HEK293T (cell line): ENCODE data around the gene CMTM5.
"Not testable (repeated sequence)": the region's sequence is repeated elsewhere in the genome, so short reads cannot be mapped to it uniquely, and the experiment has no call there.

Experiments used
- CTCF ChIA-PET: fragments of 350-600 bp; formaldehyde crosslinking; extraction: SDS; loops from one replicate; lab custom pipeline; 2021; ENCODE audit warnings: antibody characterized with exemption, inconsistent platforms; lab: Yijun Ruan, JAX
- POLR2A ChIA-PET: fragments of 350-600 bp; formaldehyde crosslinking; extraction: SDS; loops from one replicate; lab custom pipeline; 2020; ENCODE audit warnings: antibody characterized with exemption, inconsistent platforms; lab: Yijun Ruan, JAX
- DNase-seq: peaks from one replicate; pipeline ENCODE4 v3.0.0; 2012; ENCODE audit warnings: mixed read lengths; ENCODE audit errors: extremely low spot score
- ARNT ChIP-seq: fragments of 450-650 bp; IDR thresholded peaks from 2 replicates; pipeline ENCODE4 v1.6.1; 2017; ENCODE audit warnings: mild to moderate bottlenecking
- BHLHE40 ChIP-seq: fragments of 450-650 bp; IDR thresholded peaks from 2 replicates; pipeline ENCODE4 v1.6.1; 2016; ENCODE audit warnings: mild to moderate bottlenecking, moderate library complexity, borderline replicate concordance
- CTBP1 ChIP-seq: fragments of 450-650 bp; IDR thresholded peaks from 2 replicates; pipeline ENCODE4 v1.6.1; 2016; ENCODE audit warnings: borderline replicate concordance
- ELF4 ChIP-seq: fragments of 450-650 bp; IDR thresholded peaks from 2 replicates; pipeline ENCODE4 v1.6.1; 2017; ENCODE audit warnings: antibody characterized with exemption
- FOXA1 ChIP-seq: fragments of 450-650 bp; IDR thresholded peaks from 2 replicates; pipeline ENCODE4 v1.6.1; 2016; ENCODE audit warnings: mild to moderate bottlenecking
- FOXK2 ChIP-seq: fragments of 450-650 bp; IDR thresholded peaks from 2 replicates; pipeline ENCODE4 v1.6.1; 2016; ENCODE audit warnings: mild to moderate bottlenecking
- FOXM1 ChIP-seq: fragments of 450-650 bp; IDR thresholded peaks from 2 replicates; pipeline ENCODE4 v1.6.1; 2017; ENCODE audit warnings: mild to moderate bottlenecking, borderline replicate concordance
- HDGF ChIP-seq: fragments of 450-650 bp; IDR thresholded peaks from 2 replicates; pipeline ENCODE4 v1.6.1; 2017; ENCODE audit warnings: antibody characterized with exemption, borderline replicate concordance
- L3MBTL2 ChIP-seq: fragments of 450-650 bp; conservative IDR thresholded peaks from 2 replicates; pipeline ENCODE4 v1.6.1; 2016; ENCODE audit warnings: mild to moderate bottlenecking
- LEF1 ChIP-seq: fragments of 450-650 bp; IDR thresholded peaks from 2 replicates; pipeline ENCODE4 v1.6.1; 2017; ENCODE audit warnings: mild to moderate bottlenecking, borderline replicate concordance
- NFRKB ChIP-seq: fragments of 450-650 bp; IDR thresholded peaks from 2 replicates; pipeline ENCODE4 v1.6.1; 2016; ENCODE audit warnings: mild to moderate bottlenecking, moderate library complexity
- SP1 ChIP-seq: fragments of 450-650 bp; IDR thresholded peaks from 2 replicates; pipeline ENCODE4 v1.6.1; 2017
- SUZ12 ChIP-seq: fragments of 450-650 bp; IDR thresholded peaks from 2 replicates; pipeline ENCODE4 v1.6.1; 2016; ENCODE audit warnings: mild to moderate bottlenecking
- TARDBP ChIP-seq: fragments of 450-650 bp; IDR thresholded peaks from 2 replicates; pipeline ENCODE4 v1.6.1; 2016
- ZNF384 ChIP-seq: fragments of 450-650 bp; IDR thresholded peaks from 2 replicates; pipeline ENCODE4 v1.6.1; 2016
- TF ChIP-seq, protein P1 (sequence below): fragments of 450-650 bp; IDR thresholded peaks from 2 replicates; pipeline ENCODE4 v1.6.1; 2016

The CMTM5 gene

DNA sequence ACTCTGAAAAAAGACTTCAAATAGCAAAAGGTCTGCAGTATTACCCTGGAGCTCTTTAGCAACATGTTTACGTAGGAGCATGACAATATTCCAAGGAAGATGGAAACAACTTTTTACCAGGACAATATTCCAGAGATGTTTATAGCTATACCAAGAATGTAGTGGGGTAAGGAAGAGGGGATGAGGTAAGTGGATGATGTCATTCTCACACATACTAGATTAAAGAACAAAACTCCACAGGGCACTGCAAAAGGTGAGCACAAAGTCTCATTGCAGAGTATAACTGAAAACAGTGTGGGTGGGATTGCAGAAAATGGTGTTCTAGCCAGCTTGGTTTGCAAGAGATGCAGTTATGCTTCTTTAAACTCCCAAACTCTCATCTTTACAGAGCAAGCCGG, 8.4 kb downstream of the CMTM5 start:
- TF ChIP-seq CTBP1 (no peak), HDGF (no peak), LEF1 (no peak), NFRKB (no peak), TARDBP (no peak), FOXA1 (no peak), ZNF384 (no peak), FOXM1 (no peak), ELF4 (no peak), ARNT (no peak), FOXK2 (no peak), SUZ12 (no peak), SP1 (no peak), BHLHE40 (no peak), L3MBTL2 (no peak)
- TF ChIP-seq, protein P1, sequence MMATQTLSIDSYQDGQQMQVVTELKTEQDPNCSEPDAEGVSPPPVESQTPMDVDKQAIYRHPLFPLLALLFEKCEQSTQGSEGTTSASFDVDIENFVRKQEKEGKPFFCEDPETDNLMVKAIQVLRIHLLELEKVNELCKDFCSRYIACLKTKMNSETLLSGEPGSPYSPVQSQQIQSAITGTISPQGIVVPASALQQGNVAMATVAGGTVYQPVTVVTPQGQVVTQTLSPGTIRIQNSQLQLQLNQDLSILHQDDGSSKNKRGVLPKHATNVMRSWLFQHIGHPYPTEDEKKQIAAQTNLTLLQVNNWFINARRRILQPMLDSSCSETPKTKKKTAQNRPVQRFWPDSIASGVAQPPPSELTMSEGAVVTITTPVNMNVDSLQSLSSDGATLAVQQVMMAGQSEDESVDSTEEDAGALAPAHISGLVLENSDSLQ = no peak
- POLR2A ChIA-PET = interaction anchor here (1.2 kb wide), 1 partner anchor 65 kb away, joined by 4 read pairs; the partner anchor contains the start of gene PABPN1
- DNase-seq = no peak
- CTCF ChIA-PET = interaction anchor here (1.2 kb wide), 1 partner anchor 9 kb away, joined by 3 read pairs; no protein-coding TSS in a partner anchor

DNA sequence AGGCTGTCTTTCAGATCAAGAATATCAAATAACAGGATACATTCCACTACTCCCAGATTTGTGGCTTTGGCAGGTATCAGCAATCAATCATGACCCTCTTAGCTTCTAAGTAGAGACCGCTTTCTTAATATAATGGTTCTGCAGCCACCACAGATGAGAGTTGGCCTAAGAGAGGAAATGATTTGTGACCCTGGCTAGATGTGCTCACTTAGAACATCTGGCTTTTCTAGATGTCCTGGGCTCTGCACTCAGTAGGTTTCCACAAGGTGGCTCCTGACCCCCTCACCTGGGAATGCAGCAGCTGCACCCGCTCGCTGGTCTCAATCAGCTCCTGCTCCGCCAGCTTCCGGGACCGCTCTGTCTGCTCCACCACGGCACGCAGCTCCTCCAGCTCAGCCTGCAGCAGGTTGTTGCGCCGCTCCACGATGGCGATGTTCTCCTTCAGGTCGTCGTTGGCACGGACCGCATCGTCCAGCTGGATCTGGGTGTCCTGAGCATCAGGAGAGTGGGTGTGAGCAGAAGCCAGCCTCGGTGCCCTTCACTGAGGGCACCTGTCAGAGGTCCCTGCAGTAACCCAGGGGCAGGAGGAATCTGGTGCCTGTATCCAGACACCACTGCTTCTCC, 8.9 kb downstream of the CMTM5 start:
- DNase-seq = no peak
- ChIA-PET CTCF (interaction anchor here (1.2 kb wide), 1 partner anchor 8 kb away, joined by 3 read pairs; no protein-coding TSS in a partner anchor), POLR2A (interaction anchor here (1.2 kb wide), 1 partner anchor 65 kb away, joined by 4 read pairs; the partner anchor contains the start of gene PABPN1)
- no peak for TF ChIP-seq HDGF
- TF ChIP-seq LEF1 = no peak
- no peak for TF ChIP-seq BHLHE40
- TF ChIP-seq, protein P1 = no peak
- TF ChIP-seq ARNT = no peak
- no peak for TF ChIP-seq ELF4
- TF ChIP-seq ZNF384 = no peak
- no peak for TF ChIP-seq TARDBP
- TF ChIP-seq L3MBTL2 = no peak
- TF ChIP-seq CTBP1 = no peak
- no peak for TF ChIP-seq SUZ12
- TF ChIP-seq FOXK2 = no peak
- TF ChIP-seq SP1 = no peak
- TF ChIP-seq NFRKB = no peak
- TF ChIP-seq FOXM1 = no peak
- no peak for TF ChIP-seq FOXA1

DNA sequence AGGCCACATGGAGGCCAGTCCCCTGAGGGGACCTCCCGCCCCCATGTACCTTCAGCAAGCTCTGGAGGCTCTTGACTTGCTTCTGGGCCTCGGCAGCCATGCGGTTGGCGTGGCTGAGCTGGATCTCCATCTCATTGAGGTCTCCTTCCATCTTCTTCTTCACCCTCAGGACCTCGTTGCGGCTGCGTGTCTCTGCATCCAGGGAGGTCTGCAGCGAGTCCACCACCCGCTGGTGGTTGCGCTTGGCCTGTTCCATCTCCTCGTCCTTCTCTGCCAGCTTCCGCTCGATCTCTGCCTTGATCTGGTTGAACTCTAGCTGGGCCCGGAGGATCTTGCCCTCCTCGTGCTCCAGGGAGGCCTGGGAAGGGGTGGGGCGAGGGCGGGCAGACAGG, 9.4 kb downstream of the CMTM5 start:
- POLR2A ChIA-PET = interaction anchor here (1.2 kb wide), 1 partner anchor 66 kb away, joined by 4 read pairs; the partner anchor contains the start of gene PABPN1
- CTCF ChIA-PET = interaction anchor here (1.2 kb wide), 1 partner anchor 8 kb away, joined by 3 read pairs; no protein-coding TSS in a partner anchor

DNA sequence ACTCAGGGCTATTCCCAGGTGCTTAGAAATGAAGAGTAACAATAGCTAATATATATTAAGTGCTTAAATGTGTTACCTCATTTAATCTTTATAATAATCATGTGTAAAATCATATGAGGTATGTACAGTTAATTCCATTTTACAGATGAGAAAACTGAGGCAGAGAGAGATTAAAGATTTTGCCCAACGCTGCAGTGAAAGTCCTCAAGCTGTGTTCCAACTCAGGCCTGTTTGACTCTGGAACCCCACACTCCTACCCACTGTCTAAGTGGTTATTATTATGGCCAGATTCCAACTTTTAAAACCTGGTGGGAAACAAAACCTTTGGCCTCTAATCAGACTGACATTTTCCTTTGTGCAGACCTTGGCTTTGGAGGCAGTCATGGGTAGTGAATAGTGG, 10.2 kb downstream of the CMTM5 start:
- TF ChIP-seq ZNF384 = no peak
- no peak for TF ChIP-seq BHLHE40
- TF ChIP-seq SUZ12 = no peak
- no peak for TF ChIP-seq ARNT
- no peak for TF ChIP-seq TARDBP
- TF ChIP-seq CTBP1 = no peak
- TF ChIP-seq, protein P1 = no peak
- no peak for TF ChIP-seq SP1
- CTCF ChIA-PET = interaction anchor here (1.7 kb wide), 1 partner anchor 7 kb away, joined by 6 read pairs; no protein-coding TSS in a partner anchor
- POLR2A ChIA-PET = no interaction called here
- DNase-seq = no peak

More for the DNA sequence above, 9.4 kb downstream of the CMTM5 start:
- DNase-seq = not testable (repeated sequence)

DNA sequence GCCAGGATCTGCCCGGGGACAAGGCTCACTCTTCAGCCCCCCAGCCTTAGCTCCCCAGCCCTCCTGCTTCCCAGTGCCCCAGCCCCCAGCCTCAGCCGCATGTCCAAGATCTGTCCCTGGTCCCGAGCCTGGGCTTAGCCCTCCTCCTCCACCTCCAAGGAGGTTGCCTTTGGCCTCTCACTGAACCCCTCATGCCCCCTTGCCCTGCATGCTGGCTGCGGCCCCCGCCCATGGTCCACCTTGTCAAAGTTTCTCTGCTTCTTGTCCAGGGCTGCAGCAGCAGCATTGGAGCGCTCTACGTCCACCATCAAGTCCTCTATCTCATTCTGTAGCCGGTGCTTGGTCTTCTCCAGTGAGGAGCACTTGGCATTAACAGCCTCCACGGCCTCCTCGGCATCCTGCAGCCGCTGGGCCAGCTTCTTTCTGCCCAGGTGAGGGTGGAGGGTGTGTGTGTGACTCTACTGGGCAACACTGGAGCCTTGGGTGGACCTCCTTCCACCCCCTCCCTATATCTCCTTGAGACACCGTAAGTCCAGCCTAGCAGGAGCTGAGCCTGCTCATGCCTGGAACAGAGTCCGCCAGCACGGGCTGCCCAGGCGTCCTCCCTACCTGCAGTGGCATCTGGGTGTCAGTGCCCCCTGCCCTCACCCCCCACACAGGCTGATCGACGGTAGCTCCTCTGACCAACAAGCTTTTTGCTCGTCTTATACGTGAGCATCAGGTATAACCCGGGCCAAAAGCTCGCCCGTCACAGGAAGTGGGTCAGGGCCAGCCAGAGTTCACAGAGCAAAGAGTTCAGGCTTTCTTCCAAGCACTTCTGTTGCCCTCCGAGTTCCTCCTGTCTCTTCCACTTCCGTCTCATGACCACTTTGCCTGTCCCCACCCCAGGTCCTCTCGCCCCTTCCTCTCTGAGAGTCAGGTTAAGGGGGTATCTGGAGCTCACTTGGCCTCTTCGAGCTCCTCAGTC, 11.4 kb downstream of the CMTM5 start:
- TF ChIP-seq NFRKB = no peak
- TF ChIP-seq, protein P1 = no peak
- no peak for TF ChIP-seq ARNT
- TF ChIP-seq CTBP1 = no peak
- TF ChIP-seq BHLHE40 = no peak
- TF ChIP-seq SP1 = no peak
- TF ChIP-seq L3MBTL2 = no peak
- TF ChIP-seq ELF4 = no peak
- DNase-seq = no peak
- ChIA-PET POLR2A (no interaction called here), CTCF (interaction anchor here (1.7 kb wide), 1 partner anchor 8 kb away, joined by 6 read pairs; no protein-coding TSS in a partner anchor)
